Tibial nerve (tissue), 4 donors: ENCODE results near the gene LTV1. TPM values are rescaled to one million over a fixed set of nuclear protein-coding genes. Genes with fewer than 3 reads are reported as not detected.

ENCODE experiments used
- DNase-seq, 2 donors: peaks; one replicate each; pipeline ENCODE4 v3.0.0-alpha.2; 2019; ENCODE audit warnings: low spot score in 2 of 2
- H3K27ac ChIP-seq, 4 donors: fragments of 200-600 bp; sonication (generic) in 3 of 4; one replicate each; pipeline ENCODE4 v1.5.1; 2017 to 2019; ENCODE audit warnings: mild to moderate bottlenecking in 1 of 4
- H3K27me3 ChIP-seq, 2 donors: fragments of 200-600 bp; sonication (generic) in 1 of 2; one replicate each; pipeline versions ENCODE4 v1.5.1 to v1.6.0; 2017 to 2019
- H3K36me3 ChIP-seq, 3 donors: fragments of 200-600 bp; sonication (generic); one replicate each; pipeline ENCODE4 v1.5.1; 2018 to 2019
- H3K4me1 ChIP-seq, 4 donors: fragments of 200-600 bp; sonication (generic) in 3 of 4; one replicate each; pipeline ENCODE4 v1.5.1; 2017 to 2019
- H3K4me3 ChIP-seq, 4 donors: fragments of 200-600 bp; sonication (generic) in 3 of 4; one replicate each; pipeline ENCODE4 v1.5.1; 2017 to 2019; ENCODE audit warnings: mild to moderate bottlenecking in 1 of 4, moderate library complexity in 1 of 4
- H3K9me3 ChIP-seq, 4 donors: fragments of 200-600 bp; sonication (generic) in 3 of 4; one replicate each; pipeline ENCODE4 v1.5.1; 2017 to 2019
- EP300 ChIP-seq, 2 donors: sonication (generic); formaldehyde crosslinking; IDR thresholded peaks; one replicate each; pipeline ENCODE4 v1.6.1; 2017; ENCODE audit warnings: antibody characterized with exemption in 2 of 2, mild to moderate bottlenecking in 1 of 2
- POLR2A ChIP-seq, 2 donors: fragments of 450-650 bp; IDR thresholded peaks; one replicate each; pipeline ENCODE4 v1.6.1; 2017; ENCODE audit warnings: antibody characterized with exemption in 2 of 2, mild to moderate bottlenecking in 2 of 2, moderate library complexity in 2 of 2
- WGBS, 2 donors: methylation state at CpG; one replicate each; pipeline ENCODE4 v1.1.5; 2018; 5-methylcytosine and 5-hydroxymethylcytosine counted together
- total RNA-seq, 4 donors: library from RNA; depleted of rRNA; stranded (reverse); fragments of >200 nt; gene quantifications; one replicate each; pipeline ENCODE4 v1.1.0, GENCODE V29; 2016
- TF ChIP-seq, protein P1 (sequence below), 5 experiments: fragments of 200-600 bp in 3 of 5; fragments of 450-650 bp in 2 of 5; sonication (generic) in 3 of 5; IDR thresholded peaks; one replicate each; pipeline ENCODE4 v1.5.1; 2016 to 2019; ENCODE audit warnings: antibody characterized with exemption in 5 of 5, mild to moderate bottlenecking in 3 of 5, moderate library complexity in 2 of 5

Gene LTV1
- total RNA-seq, 4 donors from 2014 or later: 16.4 to 33.0 (median 22.8) TPM

DNA sequence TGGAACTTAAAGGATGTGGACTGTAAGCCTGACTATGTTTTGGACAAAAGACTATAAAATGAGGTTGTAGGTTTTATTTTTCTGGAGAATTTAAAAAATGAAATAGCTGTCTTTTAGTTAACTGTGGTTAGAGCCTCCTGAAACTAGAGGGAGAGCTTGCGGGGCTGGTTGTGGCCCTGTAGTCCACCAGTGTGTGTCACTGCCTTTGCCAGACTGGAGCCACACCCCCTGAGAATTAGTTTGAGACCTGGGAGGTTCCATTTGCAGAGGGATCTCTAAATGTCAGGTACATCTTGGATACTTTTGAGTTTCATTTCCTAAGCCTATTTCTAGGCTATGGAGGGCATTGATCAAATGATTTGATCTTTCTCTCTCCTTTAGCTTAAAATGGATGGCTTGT lies 42.0 kb downstream of the LTV1 start:
- no peak for TF ChIP-seq EP300 (IDR thresholded peaks at IDR 0.05)
- H3K27ac ChIP-seq: no peak overlapping the region
- H3K36me3 ChIP-seq: no peaks in the 10 kb centered on the region

DNA sequence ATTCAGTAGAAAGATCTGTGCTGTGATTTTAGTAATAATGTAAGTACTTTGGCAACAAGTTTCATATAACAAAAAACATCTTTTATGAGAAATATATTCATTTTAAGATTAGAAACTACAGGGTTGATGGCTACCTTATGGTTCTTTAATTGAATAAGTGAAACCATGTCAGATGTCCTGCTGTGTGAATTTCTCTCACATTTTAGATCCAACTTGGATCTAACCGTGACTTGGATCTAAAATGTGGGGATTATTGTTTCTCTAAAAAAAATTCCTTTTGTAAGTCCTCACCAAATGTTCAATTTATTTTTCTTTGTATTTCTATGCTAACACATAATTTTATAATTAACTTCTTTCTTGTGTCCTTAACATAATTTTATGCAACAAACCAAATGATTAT lies 51.5 kb downstream of the LTV1 start:
- DNase-seq: no peak
- no peak for TF ChIP-seq POLR2A (IDR thresholded peaks at IDR 0.05)
- no peak for TF ChIP-seq EP300 (IDR thresholded peaks at IDR 0.05)
- TF ChIP-seq, protein P1, sequence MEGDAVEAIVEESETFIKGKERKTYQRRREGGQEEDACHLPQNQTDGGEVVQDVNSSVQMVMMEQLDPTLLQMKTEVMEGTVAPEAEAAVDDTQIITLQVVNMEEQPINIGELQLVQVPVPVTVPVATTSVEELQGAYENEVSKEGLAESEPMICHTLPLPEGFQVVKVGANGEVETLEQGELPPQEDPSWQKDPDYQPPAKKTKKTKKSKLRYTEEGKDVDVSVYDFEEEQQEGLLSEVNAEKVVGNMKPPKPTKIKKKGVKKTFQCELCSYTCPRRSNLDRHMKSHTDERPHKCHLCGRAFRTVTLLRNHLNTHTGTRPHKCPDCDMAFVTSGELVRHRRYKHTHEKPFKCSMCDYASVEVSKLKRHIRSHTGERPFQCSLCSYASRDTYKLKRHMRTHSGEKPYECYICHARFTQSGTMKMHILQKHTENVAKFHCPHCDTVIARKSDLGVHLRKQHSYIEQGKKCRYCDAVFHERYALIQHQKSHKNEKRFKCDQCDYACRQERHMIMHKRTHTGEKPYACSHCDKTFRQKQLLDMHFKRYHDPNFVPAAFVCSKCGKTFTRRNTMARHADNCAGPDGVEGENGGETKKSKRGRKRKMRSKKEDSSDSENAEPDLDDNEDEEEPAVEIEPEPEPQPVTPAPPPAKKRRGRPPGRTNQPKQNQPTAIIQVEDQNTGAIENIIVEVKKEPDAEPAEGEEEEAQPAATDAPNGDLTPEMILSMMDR (IDR thresholded peaks at IDR 0.05): no peak
- H3K27me3 ChIP-seq: no peaks in the 10 kb centered on the region
- no peaks in the 10 kb centered on the region for H3K36me3 ChIP-seq
- H3K27ac ChIP-seq: no peak overlapping the region
- H3K9me3 ChIP-seq: no peaks in the 10 kb centered on the region
- no peak overlapping the region for H3K4me3 ChIP-seq
- 73 to 75% methylated on average over 1 of the region's 1 CpG for WGBS, 2 donors
- no peaks in the 10 kb centered on the region for H3K4me1 ChIP-seq

More for the DNA sequence above, 42.0 kb downstream of the LTV1 start:
- no peaks in the 10 kb centered on the region for H3K27me3 ChIP-seq
- no peaks in the 10 kb centered on the region for H3K4me1 ChIP-seq
- no peak overlapping the region for H3K4me3 ChIP-seq
- WGBS, 2 donors: 90 to 91% methylated on average over 1 of the region's 1 CpG
- H3K9me3 ChIP-seq: no peaks in the 10 kb centered on the region
- no peak for DNase-seq

DNA sequence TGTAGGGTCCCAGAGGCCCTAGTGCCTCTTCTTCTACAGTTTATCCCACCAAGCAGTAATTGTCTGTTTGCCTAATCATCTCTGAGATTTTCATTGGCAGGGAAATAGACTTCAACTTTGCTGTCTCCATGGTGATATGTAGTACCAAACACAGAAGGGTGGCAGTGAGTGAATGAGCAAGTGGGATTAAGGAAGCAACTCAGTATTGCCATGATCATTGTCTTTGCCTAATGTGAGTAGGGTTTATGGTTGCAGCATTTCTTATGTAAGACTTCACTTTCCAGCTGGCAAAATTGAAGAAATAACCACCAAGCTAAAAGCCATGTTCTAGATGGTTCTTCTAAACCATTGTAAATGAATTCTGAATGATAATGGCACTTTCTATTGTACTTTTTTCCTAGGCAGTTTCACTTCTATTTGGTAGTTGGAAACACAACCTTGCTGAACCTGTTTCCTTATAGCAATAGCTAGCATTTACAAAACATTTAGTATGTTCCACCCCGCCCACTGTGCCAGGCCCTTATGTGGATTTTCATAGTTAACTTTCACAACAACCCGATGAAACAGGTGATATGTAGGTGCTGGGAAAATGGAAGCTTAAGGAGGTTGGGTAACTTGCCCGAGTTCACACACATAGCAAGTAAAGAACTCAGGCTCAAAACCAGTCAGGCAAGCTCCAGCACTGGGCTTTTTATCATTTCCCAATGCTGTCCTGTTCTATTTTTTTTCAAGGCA lies 53.2 kb downstream of the LTV1 start:
- Histone ChIP-seq H3K4me3 (no peak overlapping the region), H3K27ac (no peak overlapping the region), H3K4me1 (peaks cover 0 to under 1% (median 0%) of the 10 kb centered on the region in 4 donors), H3K36me3 (no peaks in the 10 kb centered on the region), H3K27me3 (no peaks in the 10 kb centered on the region), H3K9me3 (no peaks in the 10 kb centered on the region)
- WGBS, 2 donors: 86 to 92% methylated on average over 3 of the region's 3 CpGs
- TF ChIP-seq POLR2A (IDR thresholded peaks at IDR 0.05) (no peak), EP300 (IDR thresholded peaks at IDR 0.05) (no peak)
- TF ChIP-seq, protein P1 (IDR thresholded peaks at IDR 0.05): no peak
- no peak for DNase-seq

DNA sequence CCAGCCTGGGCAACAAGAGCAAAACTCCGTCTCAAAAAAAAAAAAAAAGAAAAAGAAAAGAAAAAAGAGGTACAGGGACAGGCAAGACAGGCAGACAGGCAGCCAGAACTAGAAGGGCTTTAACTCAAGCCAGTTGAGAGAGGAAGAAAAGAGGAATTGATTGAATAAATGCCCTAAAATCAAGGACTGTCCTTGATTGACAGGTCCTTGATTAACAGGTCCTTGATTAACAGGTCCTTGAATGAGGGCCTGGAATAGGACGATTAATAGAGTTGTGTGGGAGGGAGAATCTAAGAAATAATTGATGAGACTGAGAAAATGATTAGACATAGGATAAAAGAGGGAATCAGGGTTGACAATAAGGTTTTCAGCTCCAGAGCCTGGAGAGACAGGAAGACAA lies 57.2 kb downstream of the LTV1 start:
- Histone ChIP-seq H3K4me3 (no peak overlapping the region), H3K27me3 (no peaks in the 10 kb centered on the region), H3K4me1 (peaks cover 0 to 20% (median 6%) of the 10 kb centered on the region in 4 donors), H3K36me3 (no peaks in the 10 kb centered on the region), H3K9me3 (no peaks in the 10 kb centered on the region), H3K27ac (no peak overlapping the region)
- TF ChIP-seq EP300 (IDR thresholded peaks at IDR 0.05) (no peak), POLR2A (IDR thresholded peaks at IDR 0.05) (no peak)
- TF ChIP-seq, protein P1 (IDR thresholded peaks at IDR 0.05): no peak
- WGBS, 2 donors: 87 to 96% methylated on average over 2 of the region's 2 CpGs
- no peak for DNase-seq

DNA sequence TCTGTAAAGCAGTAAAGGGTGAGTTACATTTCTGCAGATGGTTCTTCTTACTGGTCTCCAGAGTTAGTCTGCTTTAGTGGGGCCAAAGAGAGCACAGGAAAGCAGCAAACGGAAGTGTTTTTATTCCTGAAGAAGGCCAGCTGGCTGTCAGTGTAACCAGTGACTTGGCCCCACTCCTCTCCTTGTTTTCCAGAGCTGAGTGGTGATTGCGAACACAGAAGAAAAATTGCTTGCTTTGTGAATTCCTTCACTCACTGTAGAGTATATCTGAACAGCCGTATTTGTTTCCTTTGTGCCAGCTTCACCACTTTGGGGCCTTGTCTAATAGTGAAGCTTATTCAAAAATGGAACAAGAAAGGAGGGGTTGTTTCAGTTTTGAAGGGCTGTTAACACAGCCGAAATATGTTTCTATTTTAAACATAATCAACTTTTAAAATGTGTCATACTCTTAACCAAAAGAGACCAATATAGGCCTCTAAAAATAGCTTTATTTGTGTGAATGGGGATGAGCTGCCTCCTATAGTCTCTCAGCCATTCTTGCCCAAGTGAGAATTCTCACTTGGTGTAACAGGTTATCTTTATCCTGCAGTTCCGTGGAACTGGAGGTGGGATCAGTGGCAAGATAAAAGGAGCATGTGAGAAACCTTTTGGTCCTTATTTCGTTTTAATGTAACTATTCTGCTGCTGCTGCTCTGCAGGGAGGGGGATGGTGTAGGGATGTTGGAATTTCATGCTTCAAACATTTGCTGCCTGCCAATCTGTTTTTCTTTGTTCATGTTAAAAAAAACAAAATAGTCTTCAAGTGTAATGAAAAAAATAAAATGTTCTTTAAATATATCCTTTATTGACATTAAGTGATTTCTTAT lies 59.0 kb downstream of the LTV1 start:
- TF ChIP-seq, protein P1 (IDR thresholded peaks at IDR 0.05): no peak
- TF ChIP-seq EP300 (IDR thresholded peaks at IDR 0.05): peak in 1 of 2 donors; percentile 37
- Histone ChIP-seq H3K36me3 (no peaks in the 10 kb centered on the region), H3K4me3 (no peak overlapping the region), H3K27me3 (no peaks in the 10 kb centered on the region), H3K27ac (peak overlapping the region; percentile 30 to 72 (median 51)), H3K9me3 (no peaks in the 10 kb centered on the region), H3K4me1 (peaks cover 0 to 20% (median 6%) of the 10 kb centered on the region in 4 donors)
- DNase-seq: peak in 1 of 2 donors; percentile 58
- WGBS, 2 donors: 14 to 15% methylated on average over 6 of the region's 6 CpGs
